HG03442 (cell line): ENCODE data around the gene STAT5A.
"Not testable (repeated sequence)": the region's sequence is repeated elsewhere in the genome, so short reads cannot be mapped to it uniquely, and the experiment has no call there.

Experiments
- ATAC-seq: cut with Tn5 transposase; IDR thresholded peaks from one replicate; pipeline ENCODE4 v1.9.1; 2021; ENCODE audit warnings: mild to moderate bottlenecking, moderate library complexity; ENCODE audit not compliant: unreplicated experiment

STAT5A gene

DNA sequence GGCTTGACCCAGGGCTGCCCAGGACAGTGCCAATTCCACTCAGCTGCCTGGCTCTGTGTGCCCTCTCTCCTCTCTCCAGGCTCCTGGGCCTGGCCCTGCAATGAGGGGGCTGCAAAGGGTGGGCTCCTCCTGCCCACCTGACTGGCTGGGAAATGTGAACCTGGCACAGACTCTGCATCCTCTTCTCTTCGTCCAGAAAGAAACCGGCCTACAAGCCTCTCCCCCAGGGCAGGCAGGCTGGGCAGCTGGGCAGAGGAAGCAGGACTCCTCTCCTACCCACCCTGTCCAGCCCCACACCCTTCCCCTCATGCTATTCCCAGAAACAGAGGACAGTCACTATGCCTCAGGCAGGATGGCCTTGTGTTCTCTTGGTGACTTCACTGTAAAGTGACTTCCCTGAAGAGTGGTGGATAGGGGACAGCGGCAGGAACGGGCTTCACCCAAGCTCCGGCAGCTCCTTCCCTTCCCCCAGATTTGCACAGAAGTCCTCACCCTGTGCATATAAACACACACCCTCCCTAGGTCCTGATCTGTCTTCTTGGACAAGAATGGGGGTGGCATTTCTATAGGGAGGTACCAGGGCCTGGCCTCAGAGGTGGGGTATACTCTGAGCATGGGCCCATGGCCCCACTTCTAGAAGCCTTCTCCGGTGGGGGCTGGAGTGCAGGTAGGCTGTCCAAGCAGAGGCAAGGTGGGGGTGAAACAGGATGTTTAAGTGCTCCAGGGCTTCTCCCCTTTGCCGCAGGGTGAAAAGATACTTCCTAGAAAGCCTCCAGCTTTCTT lies 4.9 kb upstream of the STAT5A start:
- no peak for ATAC-seq

DNA sequence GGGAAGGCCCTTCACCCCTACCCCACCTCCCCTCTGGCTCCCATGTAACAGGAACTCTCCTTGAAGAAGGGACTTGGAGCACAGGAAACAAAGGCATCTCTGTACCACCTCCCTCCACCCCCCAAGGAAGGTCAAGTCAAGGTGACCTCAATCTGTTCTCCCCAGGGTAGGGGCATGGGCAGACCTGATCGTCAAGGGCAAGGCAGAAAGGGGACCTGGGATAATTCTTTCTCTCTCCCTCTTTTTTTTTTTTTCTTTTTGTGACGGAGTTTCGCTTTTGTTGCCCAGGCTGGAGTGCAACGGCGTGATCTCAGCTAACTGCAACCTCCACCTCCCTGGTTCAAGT lies 4.3 kb upstream of the STAT5A start:
- no peak for ATAC-seq

DNA sequence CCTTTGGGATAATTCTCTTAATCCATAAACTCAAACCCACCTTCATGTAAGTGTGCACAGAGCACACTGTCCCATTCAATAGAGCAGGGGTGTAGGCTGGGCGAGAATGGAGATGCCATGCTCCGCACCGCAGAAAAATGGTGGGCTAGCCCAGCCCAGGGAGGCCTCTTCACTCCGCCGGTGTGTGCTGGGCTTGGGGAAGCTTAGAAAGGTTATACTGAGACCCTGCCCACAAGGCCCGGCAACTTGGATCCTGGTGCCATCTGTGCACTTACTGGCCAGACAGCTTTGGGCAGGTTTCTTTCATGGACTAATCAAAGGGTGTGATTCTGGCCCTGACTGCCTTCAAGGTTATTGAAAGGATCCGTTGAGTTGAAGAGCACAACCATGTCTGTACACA lies 3.7 kb upstream of the STAT5A start:
- ATAC-seq, result no peak

DNA sequence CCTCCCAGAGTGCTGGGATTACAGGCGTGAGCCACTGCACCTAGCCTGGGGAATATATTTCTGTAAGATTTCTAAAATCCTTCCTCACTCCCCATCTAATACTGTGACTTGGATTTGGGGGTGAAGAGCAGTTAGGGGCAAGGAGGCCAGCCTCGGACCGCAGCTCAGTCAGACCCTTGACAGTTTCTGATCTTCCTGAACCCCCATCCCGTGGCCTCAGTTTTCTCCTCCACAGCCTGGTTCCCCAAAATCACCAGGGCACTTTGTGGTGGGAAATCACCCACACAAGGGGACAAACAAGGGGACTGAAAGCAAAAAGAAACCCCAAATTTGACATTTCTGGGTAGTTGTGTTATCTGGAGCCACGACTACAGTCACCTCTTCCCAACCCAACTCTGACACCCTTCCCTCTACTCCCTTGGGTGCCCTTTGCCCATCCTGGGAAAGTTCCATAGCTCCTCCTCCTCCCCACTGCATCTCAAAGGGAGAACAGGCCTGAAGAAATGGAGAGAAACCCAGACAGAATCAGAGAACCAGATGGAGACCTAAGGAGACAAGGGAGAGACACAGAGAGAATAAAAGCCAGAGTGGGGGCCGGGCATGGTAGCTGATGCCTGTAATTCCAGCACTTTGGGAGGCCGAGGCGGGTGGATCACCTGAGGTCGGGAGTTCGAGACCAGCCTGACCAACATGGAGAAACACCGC lies 2.8 kb upstream of the STAT5A start:
- no peak for ATAC-seq

DNA sequence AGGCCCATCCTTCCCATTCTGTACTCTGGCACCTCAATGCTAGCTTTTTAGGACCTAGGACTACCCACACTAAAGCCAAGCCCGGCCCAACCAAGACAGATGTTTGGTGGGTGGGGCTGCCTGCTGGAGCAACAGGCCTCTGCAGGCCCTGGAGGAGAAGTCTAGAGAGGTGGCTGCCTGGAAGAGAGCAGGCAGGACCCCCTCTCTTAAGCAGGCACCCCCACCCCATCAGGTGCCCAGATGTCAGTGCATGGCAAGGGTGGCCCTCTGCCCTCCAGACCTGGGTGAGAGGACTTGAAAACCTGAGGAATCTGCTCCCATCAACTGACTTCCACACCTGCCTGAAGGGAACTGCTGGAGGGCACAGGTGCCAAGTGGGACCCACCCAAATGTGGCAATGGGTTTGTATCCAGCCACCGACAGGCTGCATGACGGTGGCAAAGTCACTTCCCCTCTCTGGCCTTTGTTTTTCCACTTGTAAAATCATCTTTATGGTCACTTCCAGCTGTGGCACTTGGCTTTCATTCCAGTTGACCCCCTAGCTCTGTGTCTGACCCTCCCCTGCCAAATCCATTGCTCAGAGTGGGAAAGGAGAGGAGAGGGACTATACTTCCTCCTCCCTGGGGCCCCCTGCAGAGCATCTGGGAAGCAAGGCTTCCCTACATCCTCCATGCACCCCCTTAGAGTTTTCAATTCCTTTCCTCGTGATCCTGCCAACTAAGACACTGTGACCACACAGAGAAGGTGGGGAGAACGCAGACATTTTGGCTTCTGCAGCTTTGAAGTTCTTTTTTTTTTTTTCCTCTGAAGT lies 1.7 kb upstream of the STAT5A start:
- no peak for ATAC-seq

DNA sequence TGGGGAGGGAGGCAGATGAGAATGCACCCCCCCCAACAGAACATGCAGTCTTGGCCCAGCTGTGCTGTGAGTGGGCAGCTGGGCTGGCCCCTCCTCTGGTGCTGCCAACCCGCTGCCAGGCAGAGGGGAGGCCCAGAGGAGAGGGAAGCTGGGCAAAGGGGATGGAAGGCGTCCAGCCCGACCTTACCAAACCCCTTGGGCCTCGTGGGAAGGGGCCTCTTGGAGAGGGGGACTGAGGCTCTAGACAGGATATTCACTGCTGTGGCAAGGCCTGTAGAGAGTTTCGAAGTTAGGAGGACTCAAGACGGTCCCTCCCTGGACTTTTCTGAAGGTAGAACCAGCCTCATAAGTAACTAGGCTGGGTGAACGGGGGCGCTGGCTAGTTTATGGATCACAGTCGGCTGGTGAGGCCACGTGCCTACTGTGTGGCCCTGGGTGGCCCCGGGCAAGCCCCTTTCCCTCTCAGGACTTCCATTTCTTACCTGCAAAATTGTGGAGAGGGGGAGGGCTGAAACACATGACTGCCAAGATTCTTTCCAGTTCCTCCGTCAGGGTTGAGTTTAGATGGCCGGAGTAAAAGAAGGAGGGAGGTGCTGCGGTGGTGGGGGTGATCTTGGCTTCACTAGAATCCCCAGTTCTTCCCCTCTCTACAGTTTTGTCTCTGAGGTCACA lies 857 bp upstream of the STAT5A start:
- ATAC-seq, result no peak

DNA sequence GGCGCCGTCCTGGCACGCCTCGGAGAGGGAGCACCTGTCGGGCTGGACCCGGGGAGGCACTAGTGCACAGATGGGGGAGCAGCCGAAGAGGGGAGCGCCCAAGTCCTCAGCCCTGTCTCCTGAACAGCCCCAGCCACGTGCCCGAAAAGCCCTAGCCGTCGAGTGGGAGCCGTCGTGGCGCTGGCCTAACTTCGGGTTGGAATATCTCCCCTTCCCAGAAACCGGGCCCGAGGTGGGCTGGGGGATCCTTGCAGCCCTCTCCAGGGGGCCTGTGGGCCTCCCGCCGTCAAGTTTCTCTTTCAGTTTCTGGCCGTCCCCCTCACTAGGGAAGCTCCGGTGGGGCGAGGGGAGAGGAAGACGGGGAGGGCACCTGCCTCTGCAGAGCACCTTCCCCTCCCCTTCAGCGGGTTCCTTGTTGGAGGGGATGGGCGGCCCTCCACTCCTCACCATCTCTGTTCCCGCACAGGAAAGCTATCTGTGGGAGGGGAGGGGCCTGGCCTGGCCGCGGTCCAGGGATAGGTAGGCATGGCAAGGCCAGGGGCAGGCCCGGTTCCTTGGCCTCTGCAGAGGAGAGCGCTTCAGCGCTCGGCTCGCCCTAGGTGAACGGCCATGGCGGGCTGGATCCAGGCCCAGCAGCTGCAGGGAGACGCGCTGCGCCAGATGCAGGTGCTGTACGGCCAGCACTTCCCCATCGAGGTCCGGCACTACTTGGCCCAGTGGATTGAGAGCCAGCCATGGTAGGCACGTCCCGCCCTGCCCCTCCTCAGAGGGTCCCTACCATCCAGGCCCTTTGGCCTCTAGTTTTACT lies 709 bp downstream of the STAT5A start:
- ATAC-seq, result no peak

DNA sequence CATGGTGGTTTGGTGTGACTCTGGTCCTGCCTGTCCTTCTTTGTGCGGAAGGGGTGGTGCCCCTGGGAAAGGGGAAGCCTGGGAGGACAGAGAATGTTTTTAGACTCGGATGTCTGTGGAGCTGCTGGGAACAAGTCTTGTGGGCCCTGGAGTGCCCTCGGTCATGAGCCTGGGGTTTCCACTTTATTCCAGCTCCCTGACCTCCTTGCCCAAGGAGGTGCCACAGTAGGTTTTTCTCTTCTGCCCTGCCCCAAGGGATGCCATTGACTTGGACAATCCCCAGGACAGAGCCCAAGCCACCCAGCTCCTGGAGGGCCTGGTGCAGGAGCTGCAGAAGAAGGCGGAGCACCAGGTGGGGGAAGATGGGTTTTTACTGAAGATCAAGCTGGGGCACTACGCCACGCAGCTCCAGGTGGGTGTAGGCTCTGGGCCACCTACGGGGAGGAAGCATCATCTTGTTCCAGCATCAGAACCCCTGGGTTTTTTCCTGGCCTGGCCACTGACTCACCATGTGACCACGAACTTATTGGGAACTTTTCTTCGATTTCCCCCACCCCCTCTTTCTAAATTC lies 1.4 kb downstream of the STAT5A start:
- no peak for ATAC-seq

DNA sequence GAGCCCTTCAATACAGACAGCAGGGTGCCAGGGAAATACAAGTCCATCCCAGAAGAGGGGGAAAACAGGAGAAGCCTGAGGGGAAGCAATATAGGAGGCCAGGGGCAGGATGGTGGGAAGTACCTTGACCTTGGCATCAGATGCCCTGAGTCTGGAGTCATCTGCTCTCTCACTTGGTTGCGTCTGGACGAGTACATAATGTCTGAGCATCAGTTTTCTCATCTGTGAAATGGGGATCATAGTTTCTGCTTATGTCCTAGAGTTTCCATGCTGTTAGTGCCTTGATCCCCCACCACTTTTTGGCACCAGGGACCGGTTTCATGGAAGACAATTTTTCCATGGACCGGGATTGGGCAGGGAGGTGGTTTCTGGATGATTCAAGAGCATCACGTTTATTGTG lies 2.3 kb downstream of the STAT5A start:
- no peak for ATAC-seq

DNA sequence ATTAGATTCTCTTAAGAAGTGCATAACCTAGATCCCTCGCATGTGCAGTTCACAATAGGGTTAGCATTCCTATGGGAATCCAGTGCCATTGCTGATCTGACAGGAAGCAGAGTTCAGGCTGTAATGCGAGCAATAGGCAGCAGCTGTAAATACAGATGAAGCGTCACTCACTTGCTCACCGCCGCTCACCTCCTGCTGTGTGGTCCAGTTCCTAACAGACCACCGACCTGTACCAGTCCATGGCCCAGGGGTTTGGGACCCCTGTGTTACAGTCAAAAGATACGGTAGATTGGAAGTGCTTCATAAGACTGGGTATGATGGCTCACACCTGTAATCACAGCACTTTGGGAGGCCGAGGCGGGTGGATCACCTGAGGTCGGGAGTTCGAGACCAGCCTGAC lies 2.8 kb downstream of the STAT5A start:
- ATAC-seq, result no peak

DNA sequence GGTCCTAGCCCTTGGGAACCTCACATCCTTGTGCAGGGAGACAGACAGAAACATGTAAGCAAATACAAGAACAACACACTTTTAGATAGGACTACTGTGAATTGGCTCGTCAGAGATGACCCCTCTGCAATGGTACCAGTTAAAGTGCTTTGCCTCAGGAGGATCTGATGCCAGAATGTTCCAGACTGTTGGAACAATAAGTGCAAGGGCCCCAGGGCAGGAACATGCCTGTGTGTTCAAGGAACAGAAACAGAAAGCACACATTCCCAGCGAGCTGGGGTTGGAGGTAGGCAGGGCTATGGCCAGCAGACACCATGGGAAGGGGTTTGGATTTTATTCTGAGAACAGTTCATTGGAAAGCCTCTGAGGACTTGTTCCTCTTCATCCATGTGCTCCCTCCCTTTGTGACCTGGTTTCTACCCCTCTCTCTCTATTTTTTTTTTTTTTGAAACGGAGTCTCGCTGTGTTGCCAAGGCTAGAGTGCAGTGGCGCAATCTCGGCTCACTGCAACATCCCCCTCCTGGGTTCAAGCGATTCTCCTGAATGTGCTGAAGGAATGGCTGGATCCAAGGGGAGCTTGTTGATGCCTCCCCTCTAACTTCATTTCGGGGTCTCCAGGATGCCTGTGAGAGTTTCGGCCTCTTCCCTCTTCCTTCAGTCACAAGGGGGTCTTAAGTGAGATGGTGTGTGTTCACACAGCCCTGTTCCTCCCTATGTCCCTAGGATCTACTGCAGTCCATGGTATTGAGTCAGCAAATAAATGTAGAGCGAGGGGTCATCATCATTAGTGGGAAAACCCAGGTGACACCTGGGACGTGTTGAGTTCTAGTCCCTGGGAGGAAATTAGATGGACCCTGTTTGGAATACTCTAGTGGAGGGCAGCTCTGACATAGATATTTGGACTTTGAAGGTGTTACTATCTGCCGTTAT lies 6.4 kb downstream of the STAT5A start:
- ATAC-seq, result no peak

DNA sequence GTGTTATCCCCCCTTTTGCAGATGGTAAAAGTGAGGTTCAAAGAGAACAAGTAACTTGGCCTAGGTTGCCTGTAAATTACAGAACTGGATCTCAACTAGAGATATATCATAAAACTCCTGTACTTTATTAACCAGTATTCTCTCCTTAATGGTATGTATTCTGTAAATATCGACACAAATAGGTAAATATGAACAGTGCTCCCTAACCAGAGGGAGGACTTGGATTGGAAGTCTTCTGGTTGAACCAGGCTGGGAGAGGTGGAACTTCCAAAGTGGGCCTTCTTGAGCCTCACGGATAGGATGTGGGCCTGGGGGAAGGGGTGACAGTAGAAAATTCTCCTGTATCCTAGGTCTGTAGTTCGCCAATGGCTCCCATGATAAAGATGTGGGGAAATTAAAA lies 7.7 kb downstream of the STAT5A start:
- no peak for ATAC-seq

DNA sequence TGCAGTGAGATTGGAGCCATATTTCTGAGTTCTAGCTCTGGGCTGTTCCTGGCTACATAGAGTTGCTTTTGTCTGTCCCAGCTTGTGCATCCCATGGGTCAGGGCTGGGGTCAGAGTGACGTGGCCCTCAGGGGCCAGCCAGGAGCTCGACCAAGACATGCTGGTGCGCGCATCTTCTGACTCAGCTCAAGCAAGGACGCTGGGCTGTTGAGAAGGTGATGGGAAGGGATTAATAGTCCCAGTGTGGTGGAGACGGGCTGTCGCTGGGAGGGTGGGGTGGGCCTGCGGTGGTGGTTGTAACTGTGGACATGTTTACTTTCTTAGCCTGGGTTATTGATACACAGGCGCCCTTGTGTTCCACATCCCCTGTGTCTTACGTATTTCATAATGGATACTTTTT lies 9.5 kb downstream of the STAT5A start:
- not testable (repeated sequence) for ATAC-seq

DNA sequence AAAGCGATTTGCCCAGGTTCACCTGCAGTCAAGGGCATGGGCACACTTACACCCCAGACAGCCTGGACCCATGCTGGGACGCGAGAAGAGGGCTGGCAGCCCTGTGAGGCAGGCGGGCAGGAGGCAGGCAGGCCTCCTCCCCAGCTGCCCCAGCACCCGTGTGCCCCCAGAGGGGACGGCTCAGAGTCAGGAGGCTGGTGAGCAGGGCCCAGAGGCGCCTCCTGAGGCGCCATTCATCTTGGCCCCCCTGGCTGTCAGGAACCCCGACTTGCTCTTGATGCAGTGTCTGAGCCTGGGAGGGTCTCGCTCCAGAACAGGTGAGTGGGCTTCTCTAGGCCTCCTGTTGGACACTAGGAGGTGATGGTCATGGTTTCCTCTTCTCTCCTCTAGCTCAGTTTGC lies 11.1 kb downstream of the STAT5A start:
- ATAC-seq, result not testable (repeated sequence)

DNA sequence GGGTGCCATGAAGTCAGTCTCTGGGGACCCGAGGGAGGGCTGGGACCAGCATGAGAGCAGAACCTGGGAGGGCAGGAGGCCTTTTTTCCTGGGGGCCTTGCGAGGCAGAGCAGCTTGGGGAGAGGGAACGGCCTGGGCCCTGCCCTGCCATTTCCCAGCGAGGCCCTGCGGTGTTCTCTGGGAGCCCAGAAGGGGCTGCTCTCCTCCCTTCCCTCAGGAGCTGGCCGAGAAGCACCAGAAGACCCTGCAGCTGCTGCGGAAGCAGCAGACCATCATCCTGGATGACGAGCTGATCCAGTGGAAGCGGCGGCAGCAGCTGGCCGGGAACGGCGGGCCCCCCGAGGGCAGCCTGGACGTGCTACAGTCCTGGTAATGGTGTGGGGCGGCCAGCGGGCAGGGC lies 11.6 kb downstream of the STAT5A start:
- ATAC-seq, result not testable (repeated sequence)

DNA sequence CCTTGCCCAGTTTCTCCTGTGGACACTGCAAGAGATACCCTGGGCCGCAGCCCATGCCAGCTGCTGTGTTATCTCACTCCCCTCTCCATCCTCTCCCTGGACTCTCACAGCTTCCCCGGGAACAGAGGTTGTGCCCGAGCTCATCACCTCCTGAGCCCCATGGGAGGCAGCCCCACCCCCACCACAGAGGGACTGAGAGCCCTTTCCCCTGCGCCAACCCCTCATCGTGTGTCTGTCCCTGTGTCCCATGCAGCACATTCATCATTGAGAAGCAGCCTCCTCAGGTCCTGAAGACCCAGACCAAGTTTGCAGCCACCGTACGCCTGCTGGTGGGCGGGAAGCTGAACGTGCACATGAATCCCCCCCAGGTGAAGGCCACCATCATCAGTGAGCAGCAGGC lies 12.7 kb downstream of the STAT5A start:
- no peak for ATAC-seq

DNA sequence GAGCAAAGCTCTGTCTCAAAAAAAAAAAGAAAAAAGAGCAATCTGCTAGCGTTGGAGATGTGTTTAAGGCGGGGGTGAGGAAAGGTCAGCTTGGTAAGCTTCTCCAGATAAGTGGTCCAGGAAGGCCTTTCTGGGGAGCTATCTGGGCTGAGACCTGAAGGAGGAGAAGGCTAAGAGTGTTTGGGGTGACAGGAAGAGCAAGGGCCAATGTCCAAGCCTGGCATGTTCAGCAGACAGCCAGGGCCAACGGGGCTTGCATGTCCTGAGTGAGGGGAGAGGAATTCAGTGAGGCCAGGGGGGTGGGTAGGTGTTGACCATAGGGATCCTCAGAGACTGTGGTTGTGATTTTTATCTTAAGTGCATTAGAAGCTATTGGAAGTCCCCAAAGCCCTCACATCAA lies 15.4 kb downstream of the STAT5A start:
- ATAC-seq, result no peak

DNA sequence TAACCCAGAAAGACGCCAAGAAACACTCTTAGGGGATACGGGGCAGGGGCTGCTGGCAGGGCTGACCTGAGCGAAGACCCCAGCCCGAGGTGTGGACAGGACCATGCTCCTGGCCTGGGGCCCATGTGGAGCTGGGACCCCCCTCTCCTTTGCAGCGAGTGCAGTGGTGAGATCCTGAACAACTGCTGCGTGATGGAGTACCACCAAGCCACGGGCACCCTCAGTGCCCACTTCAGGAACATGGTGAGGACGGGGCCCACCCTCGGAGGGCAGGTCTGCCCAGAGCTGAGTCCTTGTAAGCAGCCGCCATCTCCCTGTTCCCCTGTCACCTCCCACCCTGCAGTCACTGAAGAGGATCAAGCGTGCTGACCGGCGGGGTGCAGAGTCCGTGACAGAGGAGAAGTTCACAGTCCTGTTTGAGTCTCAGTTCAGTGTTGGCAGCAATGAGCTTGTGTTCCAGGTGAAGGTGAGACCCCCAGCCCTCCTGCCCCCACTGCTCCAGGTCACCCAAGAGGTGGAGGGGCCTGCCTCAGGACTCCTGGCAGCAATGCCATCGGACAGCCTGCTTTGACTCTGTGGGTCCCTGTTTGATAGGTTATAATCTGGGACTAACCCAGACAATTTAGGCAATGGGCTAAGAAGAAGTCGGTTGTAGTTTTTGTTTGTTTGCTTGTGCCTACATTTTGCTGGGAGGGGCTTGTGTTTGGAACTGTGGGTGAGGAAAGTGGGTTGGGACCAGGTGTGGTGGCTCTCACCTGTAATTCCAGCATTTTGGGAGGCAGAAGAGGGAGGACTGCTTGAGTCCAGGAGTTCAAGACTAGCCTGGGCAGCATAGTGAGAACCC lies 16.1 kb downstream of the STAT5A start:
- no peak for ATAC-seq
